Inflammatory macrophage (primary cell): ENCODE results near the gene TIGD1.
A peak's percentile ranks its signal among the peaks of the same experiment; 100 is the strongest.
"Not testable (repeated sequence)": the region's sequence is repeated elsewhere in the genome, so short reads cannot be mapped to it uniquely, and the experiment has no call there.

Source experiments
- DNase-seq, 2 donors: peaks; one replicate each; pipeline ENCODE4 v3.0.0-alpha.2; 2020 to 2022

The TIGD1 gene

GRCh38 chr2:232570481-232570880, 20.1 kb upstream of the TIGD1 start:
- DNase-seq, result not testable (repeated sequence)

DNA sequence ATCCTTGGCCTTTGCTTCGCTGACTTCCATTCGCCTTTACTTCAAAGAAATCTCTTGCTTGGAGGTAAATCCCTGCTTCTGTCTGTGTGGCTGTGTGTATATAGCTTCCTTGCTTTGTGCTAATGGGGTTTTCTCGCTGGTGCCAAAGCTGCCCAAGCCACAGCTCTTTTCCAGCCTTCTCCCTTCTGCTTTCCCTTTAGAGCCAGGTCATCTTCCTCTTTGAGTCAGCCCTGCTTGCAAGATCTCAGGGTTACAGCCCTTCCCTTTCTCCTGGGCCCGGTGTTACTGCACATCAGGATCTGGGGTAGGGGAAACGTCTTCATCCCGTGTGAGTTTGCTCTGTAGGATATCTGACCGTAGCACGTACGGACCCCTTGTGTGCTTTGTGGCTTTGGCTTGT, 19.2 kb upstream of the TIGD1 start:
- DNase-seq, result peak; percentile 13 to 47

DNA sequence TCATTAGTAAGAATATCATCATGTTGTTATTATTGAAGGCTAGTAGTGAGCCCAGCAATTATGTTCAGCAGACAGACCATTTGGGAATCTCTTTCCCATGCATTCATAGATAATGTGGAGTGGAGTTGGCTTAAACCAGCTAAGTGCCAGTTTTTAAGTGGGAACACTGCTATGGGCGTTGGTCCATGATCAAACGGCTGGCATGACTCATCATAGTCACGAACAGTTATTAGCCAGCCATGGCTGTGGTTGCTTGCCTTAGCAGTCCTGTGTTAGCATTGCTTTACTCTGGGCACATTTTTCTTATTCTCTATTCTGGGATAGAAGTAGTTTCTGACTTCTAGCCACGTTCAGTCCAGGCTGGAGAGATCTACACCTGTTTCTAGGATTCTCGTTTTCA, 17.8 kb upstream of the TIGD1 start:
- peak; percentile 58 to 66 for DNase-seq

DNA sequence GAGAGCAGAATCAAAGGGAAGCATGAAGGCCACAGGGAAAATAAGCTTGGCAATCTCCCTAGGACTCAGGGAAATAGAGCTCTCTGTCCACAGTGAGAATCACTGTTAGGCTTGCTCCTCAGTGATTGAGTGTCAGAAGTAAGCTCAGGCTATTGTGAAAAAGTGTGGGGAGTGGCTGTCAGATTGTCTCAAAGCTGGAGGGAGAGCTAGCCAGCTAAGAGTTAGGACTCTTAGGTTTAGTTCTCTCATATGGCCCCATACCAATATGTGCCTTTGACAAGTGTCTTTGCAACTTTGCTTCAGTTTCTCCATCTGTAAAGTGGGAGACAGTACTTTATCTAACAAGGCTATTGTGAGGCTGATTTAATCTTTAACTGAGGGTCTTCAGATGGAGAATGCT, 17.4 kb upstream of the TIGD1 start:
- no peak for DNase-seq

- DNase-seq, result no peak
Observed at GRCh38 chr2:232563580-232563979, 13.2 kb upstream of the TIGD1 start.

GRCh38 chr2:232562515-232563151, 12.3 kb upstream of the TIGD1 start:
- peak; percentile 43 to 53 for DNase-seq

- no peak for DNase-seq
Observed at GRCh38 chr2:232556426-232556825, 6.1 kb upstream of the TIGD1 start.

DNA sequence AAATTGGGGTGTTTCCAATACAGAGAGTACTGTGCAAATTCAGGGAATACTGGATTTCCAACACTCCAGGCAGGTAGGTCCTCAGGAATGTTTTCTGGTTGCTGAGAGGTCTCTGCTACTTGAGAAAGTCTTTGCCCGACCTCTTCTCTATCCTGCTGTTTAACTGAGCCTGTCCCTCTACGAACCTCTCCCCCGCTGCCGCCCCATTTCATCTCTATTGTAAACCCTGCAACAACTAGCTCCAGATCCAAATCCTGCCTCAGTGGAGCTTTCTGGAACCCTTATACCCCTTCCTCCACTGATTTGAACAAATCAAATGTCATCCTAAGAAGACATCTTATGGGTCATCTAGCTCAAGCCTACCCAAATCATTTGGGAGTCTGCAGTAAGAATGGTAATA, 1.4 kb upstream of the TIGD1 start:
- no peak for DNase-seq

DNA sequence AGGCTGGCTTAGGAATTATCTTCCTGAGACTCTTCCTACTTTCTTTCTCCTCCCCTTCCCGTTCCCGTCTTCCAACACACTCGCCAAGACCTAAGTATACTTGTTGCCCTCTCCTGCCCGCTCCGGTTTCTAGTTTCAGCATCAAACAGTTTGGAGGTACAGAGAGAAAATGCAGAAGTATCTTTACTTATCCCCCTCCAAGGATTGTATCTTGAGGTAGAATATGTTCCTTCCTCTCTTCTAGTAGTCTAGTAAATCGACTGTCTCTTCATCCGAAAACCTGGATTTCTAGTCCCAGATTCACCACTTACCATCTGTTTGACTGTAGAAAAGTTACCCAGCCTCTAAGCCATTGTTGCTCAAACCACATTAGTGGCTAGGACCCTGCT, 887 bp upstream of the TIGD1 start:
- DNase-seq, result peak in 1 of 2 donors; percentile 15

DNA sequence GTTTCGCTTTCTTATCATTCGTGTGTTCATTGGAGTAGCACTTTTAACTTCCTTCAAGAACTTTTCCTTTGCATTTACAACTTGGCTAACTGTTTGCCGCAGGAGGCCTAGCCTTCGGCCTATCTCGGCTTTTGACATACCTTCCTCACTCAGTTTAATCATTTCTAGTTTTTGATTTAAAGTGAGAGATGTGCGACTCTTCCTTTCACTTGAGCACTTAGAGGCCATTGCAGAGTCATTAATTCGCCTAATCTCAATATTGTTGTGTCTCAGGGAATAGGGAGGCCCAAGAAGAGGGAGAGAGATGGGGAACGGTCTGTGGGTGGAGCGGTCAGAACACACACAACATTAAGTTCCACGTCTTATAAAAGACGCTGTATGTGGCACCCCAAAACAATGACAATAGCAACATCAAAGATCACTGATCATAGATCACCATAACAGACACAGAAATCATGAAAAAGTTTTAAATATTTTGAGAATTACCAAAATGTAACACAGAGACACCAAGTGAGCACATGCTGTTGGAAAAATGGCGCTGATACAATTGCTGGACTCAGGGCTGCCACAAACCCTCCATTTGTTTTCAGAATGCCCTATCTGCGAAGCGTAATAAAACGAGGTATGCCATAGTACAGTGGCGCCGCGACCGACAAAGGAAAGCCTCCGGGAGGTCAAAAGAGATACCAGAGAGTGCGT, 553 bp downstream of the TIGD1 start:
- DNase-seq, result no peak

- no peak for DNase-seq
Observed at GRCh38 chr2:232547991-232548390, 2.4 kb downstream of the TIGD1 start.

DNA sequence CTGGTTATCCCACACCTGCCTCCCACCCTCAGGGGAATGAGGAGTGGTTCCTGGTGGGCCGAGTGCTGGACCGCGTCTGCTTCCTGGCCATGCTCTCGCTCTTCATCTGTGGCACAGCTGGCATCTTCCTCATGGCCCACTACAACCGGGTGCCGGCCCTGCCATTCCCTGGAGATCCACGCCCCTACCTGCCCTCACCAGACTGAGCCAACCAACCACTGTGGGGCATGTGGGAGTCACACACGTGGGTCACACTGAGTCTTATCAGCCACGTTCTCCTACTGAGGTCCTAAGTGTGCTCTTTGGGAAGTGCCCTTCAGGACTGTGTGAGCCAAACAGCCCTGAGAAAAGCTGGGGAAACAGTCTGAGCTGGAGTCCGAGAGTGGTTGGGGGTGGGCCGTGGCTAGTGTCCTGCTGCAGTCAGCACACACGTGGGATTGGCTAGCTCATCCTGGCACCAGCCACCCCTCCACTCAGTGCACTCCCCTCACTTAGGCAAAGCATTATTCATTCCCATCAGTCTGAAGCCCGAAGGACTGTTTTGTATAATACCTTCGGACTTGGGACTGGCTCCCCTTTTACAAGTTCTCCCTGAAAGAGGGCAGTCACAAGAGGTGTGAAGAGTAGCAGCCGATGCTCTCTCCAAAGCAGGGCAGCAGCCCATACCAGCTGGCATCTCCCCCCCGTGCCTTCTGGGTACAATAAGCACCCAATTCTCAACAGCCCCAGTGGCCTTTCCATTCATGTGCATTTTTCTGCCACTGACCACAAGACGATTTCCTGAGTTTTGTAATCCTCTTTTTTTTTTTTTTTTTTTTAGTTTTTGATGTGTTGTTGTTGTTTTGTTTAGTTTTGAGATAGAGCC, 4.6 kb downstream of the TIGD1 start:
- DNase-seq, result peak in 1 of 2 donors; percentile 28

DNA sequence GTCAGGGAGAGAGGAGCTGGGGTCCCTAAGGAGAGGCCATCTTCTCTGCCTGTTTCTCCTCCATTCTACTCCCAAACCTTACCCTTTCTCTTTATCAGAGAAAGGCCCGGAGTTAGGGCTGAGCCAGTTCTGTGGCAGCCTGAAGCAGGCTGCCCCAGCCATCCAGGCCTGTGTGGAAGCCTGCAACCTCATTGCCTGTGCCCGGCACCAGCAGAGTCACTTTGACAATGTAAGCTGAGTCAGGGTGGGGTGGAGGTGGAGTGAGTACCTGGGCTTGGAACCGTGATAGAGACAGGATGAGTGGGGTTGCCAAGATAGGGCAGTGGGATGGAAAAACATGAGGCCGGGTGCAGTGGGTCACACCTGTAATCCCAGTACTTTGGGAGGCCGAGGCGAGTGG, 5.7 kb downstream of the TIGD1 start:
- DNase-seq, result no peak

GRCh38 chr2:232543928-232544631, 6.3 kb downstream of the TIGD1 start:
- no peak for DNase-seq

DNA sequence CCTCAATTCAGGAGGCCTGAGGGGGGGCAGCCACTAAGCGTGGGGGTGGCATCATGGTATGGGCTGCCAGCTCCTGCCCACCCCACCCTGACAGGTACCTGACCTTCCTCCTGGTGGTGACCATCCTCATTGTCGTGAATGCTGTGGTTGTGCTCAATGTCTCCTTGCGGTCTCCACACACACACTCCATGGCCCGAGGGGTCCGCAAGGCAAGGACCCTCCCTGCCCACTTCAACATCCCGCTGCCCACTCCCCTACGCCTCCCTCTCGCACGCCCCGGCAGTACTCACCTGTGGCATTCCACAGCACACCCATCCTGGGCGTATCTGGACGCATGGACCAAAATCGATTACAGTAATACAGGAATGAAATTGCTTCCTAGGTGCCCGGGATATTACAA, 6.9 kb downstream of the TIGD1 start:
- no peak for DNase-seq

GRCh38 chr2:232542715-232543467, 7.5 kb downstream of the TIGD1 start:
- no peak for DNase-seq

DNA sequence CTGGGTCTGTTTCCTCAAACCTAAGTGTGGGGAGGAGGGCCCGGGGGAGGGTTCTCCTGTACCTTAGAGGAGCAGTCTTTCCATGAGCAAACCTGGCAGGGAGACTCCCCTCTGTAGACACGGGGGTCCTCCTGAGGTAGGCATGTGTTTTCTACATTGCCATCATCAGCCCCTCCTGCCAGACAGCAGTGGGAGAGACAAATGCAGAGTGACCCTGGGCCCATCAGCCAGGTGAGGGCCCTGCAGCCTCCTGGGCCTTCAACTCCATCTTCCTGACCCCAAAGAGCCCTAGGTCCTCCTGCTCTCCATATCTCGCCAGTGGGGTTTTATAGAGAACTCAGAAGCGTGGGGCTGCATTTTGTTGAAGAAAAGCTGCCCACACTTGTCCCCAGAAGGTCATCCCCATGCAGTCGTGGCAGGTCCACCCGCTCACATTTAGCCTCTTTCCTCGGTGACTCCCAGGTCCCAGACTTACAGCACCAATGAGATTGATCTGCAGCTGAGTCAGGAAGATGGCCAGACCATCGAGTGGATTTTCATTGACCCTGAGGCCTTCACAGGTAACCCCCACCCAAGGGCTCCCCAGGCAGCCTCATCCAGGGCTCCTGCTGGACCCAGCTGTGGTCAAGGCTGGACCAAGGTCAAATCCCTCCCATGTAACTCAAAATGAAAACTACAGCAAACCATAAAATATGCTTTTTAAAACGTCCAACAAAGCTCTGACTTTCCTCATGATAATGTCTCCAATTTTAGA, 8.2 kb downstream of the TIGD1 start:
- DNase-seq, result no peak

GRCh38 chr2:232541195-232541960, 9.0 kb downstream of the TIGD1 start:
- peak; percentile 38 to 54 for DNase-seq

DNA sequence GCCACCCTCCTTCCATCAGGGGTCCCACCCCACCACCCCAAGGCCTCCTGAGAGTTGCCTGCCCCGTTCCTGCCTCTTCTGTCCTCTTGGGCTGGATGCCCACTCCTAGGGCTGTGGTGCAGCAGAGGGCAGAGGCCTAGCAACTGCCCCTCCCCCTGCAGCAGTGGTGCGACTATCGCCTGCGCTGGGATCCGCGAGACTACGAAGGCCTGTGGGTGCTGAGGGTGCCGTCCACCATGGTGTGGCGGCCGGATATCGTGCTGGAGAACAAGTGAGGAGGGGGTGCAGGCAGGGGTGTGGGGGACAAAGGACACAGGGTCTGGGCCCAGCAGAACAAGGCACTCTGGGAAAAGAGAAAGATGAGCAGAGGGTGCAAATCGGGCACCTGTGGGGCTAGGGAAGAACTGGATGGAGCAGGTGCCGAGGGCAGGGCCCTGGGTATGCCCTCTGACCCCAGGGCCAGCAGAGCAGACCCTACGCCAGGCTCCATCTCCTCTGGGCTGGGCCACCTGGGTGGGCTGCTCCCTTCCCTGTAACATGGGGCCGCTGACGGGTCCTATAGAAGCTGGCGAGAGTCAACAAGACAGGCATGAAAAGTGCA, 9.8 kb downstream of the TIGD1 start:
- no peak for DNase-seq
